IPS-20b (cell line): ENCODE data around the gene SIN3A.

ENCODE experiments used
- H3K27ac ChIP-seq: one replicate; pipeline ENCODE4 v1.5.1; 2013; ENCODE audit warnings: low read length
- H3K27me3 ChIP-seq: 2 replicates; pipeline ENCODE4 v1.6.1; 2013; ENCODE audit warnings: mild to moderate bottlenecking, low read length, inconsistent platforms; ENCODE audit not compliant: insufficient read depth
- H3K36me3 ChIP-seq: 2 replicates; pipeline ENCODE4 v1.6.1; 2013; ENCODE audit warnings: low read depth, mild to moderate bottlenecking, inconsistent platforms, low read length, moderate library complexity; ENCODE audit not compliant: insufficient read depth
- H3K4me1 ChIP-seq: 2 replicates; pipeline ENCODE4 v1.6.1; 2013; ENCODE audit warnings: mild to moderate bottlenecking, control low read depth, inconsistent platforms, low read length, moderate library complexity; ENCODE audit not compliant: insufficient read depth
- H3K4me3 ChIP-seq: 2 replicates; pipeline ENCODE4 v1.5.1; 2013; ENCODE audit warnings: mild to moderate bottlenecking, low read length, inconsistent platforms
- H3K9ac ChIP-seq: 2 replicates; pipeline ENCODE4 v1.6.1; 2013; ENCODE audit warnings: low read depth, mild to moderate bottlenecking, inconsistent platforms, low read length, moderate library complexity
- H3K9me3 ChIP-seq: 2 replicates; pipeline ENCODE4 v1.6.1; 2013; ENCODE audit warnings: mild to moderate bottlenecking, low read depth, low read length, inconsistent platforms; ENCODE audit not compliant: insufficient read depth

The SIN3A gene

GRCh38 chr15:75455982-75456531 lies 4.6 kb upstream of the SIN3A start:
- Histone ChIP-seq H3K36me3 (no peaks in the 10 kb centered on the region), H3K4me1 (peaks cover 7% of the 10 kb centered on the region; the same call in 1 of the 2 replicates), H3K27me3 (no peaks in the 10 kb centered on the region), H3K9me3 (no peaks in the 10 kb centered on the region), H3K9ac (peak overlapping the region; percentile 88), H3K4me3 (peak overlapping the region; percentile 97), H3K27ac (peak overlapping the region; percentile 66)

GRCh38 chr15:75455424-75455981 lies 4.0 kb upstream of the SIN3A start:
- H3K36me3 ChIP-seq = no peaks in the 10 kb centered on the region
- peak overlapping the region; percentile 88 for H3K9ac ChIP-seq
- H3K9me3 ChIP-seq = no peaks in the 10 kb centered on the region
- H3K27ac ChIP-seq = peak overlapping the region; percentile 66
- H3K4me3 ChIP-seq = peak overlapping the region; percentile 97
- H3K4me1 ChIP-seq = peaks cover 5% of the 10 kb centered on the region; the same call in 1 of the 2 replicates
- H3K27me3 ChIP-seq = no peaks in the 10 kb centered on the region

GRCh38 chr15:75454471-75455378 lies 3.2 kb upstream of the SIN3A start:
- Histone ChIP-seq H3K9me3 (no peaks in the 10 kb centered on the region), H3K36me3 (no peaks in the 10 kb centered on the region), H3K4me3 (peak overlapping the region; percentile 97), H3K27ac (no peak overlapping the region), H3K9ac (peak overlapping the region; percentile 88; the same call in 1 of the 2 replicates), H3K27me3 (no peaks in the 10 kb centered on the region), H3K4me1 (peaks cover 5% of the 10 kb centered on the region; the same call in 1 of the 2 replicates)

GRCh38 chr15:75453703-75454470 lies 2.4 kb upstream of the SIN3A start:
- Histone ChIP-seq H3K27me3 (no peaks in the 10 kb centered on the region), H3K9ac (peak overlapping the region; percentile 94), H3K4me1 (peaks cover 5% of the 10 kb centered on the region; the same call in 1 of the 2 replicates), H3K9me3 (no peaks in the 10 kb centered on the region), H3K36me3 (no peaks in the 10 kb centered on the region), H3K27ac (peak overlapping the region; percentile 78), H3K4me3 (peak overlapping the region; percentile 97)

GRCh38 chr15:75452865-75453702 lies 1.6 kb upstream of the SIN3A start:
- Histone ChIP-seq H3K36me3 (no peaks in the 10 kb centered on the region), H3K4me3 (peak overlapping the region; percentile 82), H3K9ac (peak overlapping the region; percentile 94), H3K4me1 (peaks cover 5% of the 10 kb centered on the region; the same call in 1 of the 2 replicates), H3K9me3 (no peaks in the 10 kb centered on the region), H3K27me3 (no peaks in the 10 kb centered on the region), H3K27ac (peak overlapping the region; percentile 78)

- H3K27ac ChIP-seq = peak overlapping the region; percentile 78
- H3K36me3 ChIP-seq = peaks cover 6% of the 10 kb centered on the region; the same call in 1 of the 2 replicates
- H3K4me1 ChIP-seq = peaks cover 5% of the 10 kb centered on the region; the same call in 1 of the 2 replicates
- H3K27me3 ChIP-seq = no peaks in the 10 kb centered on the region
- peak overlapping the region; percentile 94 for H3K9ac ChIP-seq
- H3K9me3 ChIP-seq = no peaks in the 10 kb centered on the region
- H3K4me3 ChIP-seq = peak overlapping the region; percentile 82
Measured at GRCh38 chr15:75452364-75452864, 924 bp upstream of the SIN3A start.

- H3K4me1 ChIP-seq = peaks cover 1% of the 10 kb centered on the region; the same call in 1 of the 2 replicates
- peak overlapping the region; percentile 78; the same call in 1 of the 2 replicates for H3K4me3 ChIP-seq
- no peaks in the 10 kb centered on the region for H3K27me3 ChIP-seq
- H3K9ac ChIP-seq = peak overlapping the region; percentile 87; the same call in 1 of the 2 replicates
- no peaks in the 10 kb centered on the region for H3K9me3 ChIP-seq
- peaks cover 11% of the 10 kb centered on the region; the same call in 1 of the 2 replicates for H3K36me3 ChIP-seq
- peak overlapping the region; percentile 91 for H3K27ac ChIP-seq
Measured at GRCh38 chr15:75451202-75451673, 252 bp downstream of the SIN3A start.

- H3K4me3 ChIP-seq = peak overlapping the region; percentile 92
- H3K27ac ChIP-seq = no peak overlapping the region
- H3K4me1 ChIP-seq = no peaks in the 10 kb centered on the region; the same call in 1 of the 2 replicates
- peaks cover 15% of the 10 kb centered on the region; the same call in 1 of the 2 replicates for H3K36me3 ChIP-seq
- no peaks in the 10 kb centered on the region for H3K9me3 ChIP-seq
- no peaks in the 10 kb centered on the region for H3K27me3 ChIP-seq
- peak overlapping the region; percentile 78 for H3K9ac ChIP-seq
Measured at GRCh38 chr15:75450307-75451201, 936 bp downstream of the SIN3A start.

GRCh38 chr15:75449585-75450306 lies 1.7 kb downstream of the SIN3A start:
- Histone ChIP-seq H3K27me3 (no peaks in the 10 kb centered on the region), H3K4me1 (no peaks in the 10 kb centered on the region; the same call in 1 of the 2 replicates), H3K27ac (no peak overlapping the region), H3K9me3 (no peaks in the 10 kb centered on the region), H3K4me3 (peak overlapping the region; percentile 92), H3K36me3 (peaks cover 15% of the 10 kb centered on the region; the same call in 1 of the 2 replicates), H3K9ac (0 out of 2 replicates have a peak overlapping the region, but pooled peaks have one; percentile 78)
